Cardiac septum (tissue), 1 donor: ENCODE measurements around the gene APOM. TPM values are rescaled to one million over a fixed set of nuclear protein-coding genes. Genes with fewer than 3 reads are reported as not detected.
A peak's percentile ranks its signal among the peaks of the same experiment; 100 is the strongest.

Source experiments
- DNase-seq: peaks from one replicate; pipeline ENCODE4 v3.0.0-alpha.2; 2020; ENCODE audit warnings: low spot score
- intact Hi-C: fragments of 100-400 bp; cut with DNase I; formaldehyde crosslinking; loops from one replicate; pipeline ENCODE4 v1.14.0; 2022
- long read RNA-seq: library from polyadenylated mRNA; unstranded; transcript quantifications from one replicate; pipeline ENCODE4 v2.0.0, GENCODE V29; 2021
- total RNA-seq: library from RNA; stranded (reverse); fragmentation: NEBNext Ultra II Directional; extraction: Animal tissue kit (Norgen Biotek cat#: 25700); gene quantifications from one replicate; pipeline ENCODE4 v1.2.1, GENCODE V29; 2021
- donor health status: DM: no; HTN: no; CAD: no.

The APOM gene
- 1.4 TPM for total RNA-seq
- long read RNA-seq, result 0 reads

DNA sequence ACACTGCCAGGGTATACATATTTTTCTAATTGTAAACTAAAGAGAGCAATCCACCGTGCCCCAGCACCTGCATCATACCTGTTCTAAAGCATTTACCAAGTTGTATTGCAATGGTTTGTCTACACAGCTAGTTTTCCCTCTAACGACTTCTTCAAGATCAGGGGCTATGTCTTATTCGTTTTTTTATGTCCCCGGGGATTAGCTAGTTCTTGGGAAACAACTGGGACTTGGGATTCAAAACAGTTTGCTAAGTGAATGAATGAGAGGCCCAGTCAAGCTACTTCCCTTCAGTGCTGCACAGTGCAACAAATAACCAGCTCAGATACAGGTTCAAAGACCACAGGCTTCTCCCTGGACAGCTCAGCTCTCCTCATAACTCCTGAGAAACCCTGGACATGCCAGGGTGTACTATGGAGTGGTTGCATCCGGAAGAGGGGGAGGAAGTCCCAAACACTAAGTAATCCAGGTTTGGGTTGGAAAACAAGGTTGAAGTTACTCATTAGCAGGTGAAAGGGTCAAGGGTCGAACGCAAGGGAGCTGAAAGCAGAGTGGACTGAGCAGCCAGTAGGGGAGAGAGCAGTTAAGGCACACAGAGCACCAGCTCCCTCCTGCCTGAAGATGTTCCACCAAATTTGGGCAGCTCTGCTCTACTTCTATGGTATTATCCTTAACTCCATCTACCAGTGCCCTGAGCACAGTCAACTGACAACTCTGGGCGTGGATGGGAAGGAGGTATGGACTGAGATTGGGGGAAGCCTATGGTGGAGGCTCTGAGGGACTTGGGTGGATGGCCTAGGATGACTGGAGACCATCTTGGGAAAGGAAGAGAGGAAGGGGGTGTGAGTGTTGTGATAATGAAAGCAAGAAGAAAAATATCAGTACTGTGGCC is at the start of gene APOM:
TSS of gene APOM (plus strand) at position 546 of the 889 bp plus-strand sequence. CDS start at position 619, 73 bp downstream.
- no peak for DNase-seq
- intact Hi-C loops, result no loop called here

DNA sequence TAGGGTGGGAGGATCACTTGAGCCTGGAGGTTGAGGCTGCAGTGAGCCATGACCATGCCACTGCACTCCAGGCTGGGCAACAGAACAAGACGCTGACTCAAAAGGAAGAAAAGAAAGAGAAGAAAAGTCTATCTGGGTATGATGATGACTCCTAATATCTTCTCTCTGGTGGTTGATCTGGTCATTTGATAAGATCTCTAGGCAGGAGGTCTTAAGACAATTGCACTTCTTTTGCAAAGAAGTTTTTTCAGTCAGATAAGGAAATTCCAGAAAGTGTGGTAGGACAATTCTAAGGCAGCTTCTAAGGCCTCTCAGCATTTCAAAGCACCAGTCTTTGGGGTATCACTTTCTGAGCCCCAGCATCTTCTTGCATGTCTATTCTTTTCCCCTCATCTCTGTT is 48.4 kb upstream of the APOM start:
- intact Hi-C loops, result no loop called here
- DNase-seq, result no peak

DNA sequence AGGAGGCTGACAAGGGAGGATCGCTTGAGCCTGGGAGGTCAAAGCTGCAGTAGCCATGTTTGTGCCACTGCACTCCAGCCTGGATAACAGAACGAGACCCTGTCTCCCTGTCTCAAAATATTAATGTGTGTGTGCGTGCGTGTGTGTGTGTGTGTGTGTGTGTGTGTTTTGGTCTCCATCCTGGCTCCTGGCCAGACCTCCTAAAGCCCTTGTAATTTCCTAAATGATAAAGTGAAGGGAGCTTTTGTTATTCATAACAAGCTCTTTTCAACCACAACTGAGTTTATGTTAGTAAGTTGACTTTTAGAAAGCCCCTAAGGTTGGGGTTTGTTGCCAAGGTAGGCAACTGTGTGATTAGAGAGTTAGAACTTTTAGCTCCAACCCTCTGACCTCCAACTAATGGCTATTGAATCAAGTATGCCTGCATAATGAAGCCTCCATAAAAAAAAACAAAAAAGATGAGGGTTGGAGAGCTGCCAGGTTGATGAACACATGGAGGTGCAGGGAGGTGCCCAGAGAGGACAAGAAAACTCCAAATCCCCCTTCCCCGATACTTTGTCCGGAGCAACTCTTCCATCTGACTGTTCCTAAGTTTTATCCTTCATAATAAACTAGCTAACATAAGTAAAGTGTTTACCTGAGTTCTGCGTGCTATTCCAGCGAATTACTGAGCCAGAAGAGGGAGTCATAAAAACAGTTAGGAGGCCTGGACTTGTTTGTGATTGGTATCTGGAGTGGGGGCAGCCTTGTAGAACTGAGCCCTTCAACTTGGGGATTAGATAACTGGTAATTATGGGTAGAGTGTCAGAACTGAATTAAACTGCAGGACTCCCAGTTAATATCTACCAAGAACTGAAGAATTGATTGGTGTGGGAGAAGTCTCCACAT is 45.9 kb upstream of the APOM start:
- no peak for DNase-seq
- intact Hi-C loops, result no loop called here

DNA sequence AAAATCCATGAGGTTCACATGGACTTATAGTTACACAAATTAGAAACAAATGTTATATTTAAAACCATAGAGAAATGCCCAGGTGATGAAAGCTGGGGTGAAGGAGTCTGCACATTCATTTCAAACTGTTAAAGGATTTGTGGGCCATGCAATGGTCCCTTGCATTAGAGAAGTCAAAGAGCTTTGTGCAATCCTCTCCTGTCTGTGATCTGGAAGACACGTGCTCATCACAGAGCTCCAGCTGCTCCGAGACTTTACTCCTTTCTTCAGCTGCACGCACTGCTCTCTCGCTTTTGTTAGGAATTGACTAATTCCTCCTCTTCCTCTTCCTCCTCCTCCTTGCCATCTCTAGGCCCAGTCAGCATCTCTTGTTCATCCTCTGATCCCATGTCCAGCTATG is 44.7 kb upstream of the APOM start:
- intact Hi-C loops, result no loop called here
- DNase-seq, result no peak

DNA sequence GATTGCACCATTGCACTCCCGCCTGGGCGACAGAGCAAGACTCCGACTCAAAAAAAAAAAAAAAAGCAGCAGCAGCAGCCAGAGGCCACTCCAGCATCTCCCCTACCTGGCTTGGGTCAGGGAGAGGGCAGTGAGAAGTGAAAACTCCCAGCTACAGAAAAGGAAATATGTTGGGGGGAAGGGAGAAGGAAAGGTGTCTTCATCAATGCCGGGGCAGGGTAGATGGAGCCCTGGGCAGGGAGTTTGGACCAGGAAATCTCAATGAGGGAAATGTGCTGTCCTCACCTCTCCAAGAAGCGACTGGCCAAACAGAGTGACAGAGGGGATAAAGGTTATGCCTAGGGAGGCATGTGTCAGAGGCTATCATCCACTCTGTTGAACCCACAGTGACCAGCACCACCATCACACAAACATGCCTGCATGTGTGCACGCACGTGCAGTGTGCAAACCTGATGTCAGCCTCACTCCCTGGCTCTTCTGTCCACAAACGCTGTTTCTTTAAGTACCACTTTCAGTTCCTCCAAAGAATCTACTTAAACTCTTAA is 41.5 kb upstream of the APOM start:
- intact Hi-C loops, result no loop called here

DNA sequence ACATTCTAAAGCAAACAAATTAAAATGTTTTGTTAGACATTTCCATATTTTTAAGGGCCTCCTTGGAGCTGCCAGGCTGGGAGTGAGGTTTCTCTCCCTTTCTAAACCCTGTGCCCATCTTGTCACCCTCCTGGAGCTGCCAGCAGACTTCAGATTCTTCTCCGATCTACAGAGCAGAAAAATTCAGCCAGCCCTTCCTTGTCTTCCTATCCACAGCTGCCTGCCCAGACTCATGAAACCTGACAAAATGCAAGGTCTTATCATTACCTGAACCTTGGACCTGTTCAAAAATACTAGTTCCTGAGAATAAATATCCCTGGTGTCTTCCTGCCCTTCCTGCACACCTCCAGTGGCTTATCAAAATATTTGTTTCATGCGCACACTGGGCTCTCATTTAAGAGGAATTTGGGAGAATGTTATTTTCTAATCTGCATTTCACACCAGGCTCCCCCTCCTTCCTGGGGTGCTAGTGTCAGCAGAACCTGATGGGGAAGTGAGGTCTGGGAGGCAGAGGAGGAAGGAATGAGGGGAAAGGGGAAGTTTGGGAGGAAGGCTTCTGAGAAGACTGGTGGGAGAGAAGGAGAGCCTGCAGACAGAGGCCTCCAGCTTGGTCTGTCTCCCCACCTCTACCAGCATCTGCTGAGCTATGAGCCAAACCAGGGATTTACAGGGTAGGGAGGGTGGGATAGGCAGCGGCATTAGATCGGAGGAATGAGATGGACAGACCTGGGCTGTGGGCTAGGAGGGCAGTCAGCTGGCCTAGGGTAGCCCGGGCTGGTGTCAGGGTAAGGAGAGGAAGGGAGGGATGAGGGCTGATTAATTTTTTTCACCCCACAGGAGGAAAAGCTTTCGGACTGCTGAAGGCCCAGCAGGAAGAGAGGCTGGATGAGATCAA is 40.8 kb upstream of the APOM start, which contains the start of gene AIF1:
TSS of gene AIF1 (plus strand) at position 551 of the 895 bp plus-strand sequence. CDS start at position 647, 96 bp downstream.
- intact Hi-C loops, result no loop called here
- peak; percentile 79 for DNase-seq

More for the DNA sequence above, 41.5 kb upstream of the APOM start:
- DNase-seq, result no peak

DNA sequence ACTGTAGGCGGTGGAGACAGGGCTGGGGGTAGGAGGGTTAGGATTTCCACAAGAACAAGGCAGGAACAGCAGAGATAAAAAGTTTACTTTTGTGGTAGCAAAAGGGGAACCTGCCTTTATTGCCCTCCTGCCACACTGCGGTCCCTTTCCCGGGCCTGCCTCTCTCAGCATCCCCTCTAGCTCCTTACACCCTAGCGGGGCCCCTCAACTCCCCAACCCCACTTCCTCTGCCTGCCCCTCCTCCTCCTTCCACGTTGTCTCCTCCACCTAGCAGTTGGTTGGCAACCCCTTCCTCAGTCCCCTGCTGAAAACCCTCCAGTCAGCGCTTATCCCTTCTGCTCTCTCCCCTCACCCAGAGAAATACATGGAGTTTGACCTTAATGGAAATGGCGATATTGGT is 39.9 kb upstream of the APOM start:
- intact Hi-C loops, result no loop called here
- no peak for DNase-seq

DNA sequence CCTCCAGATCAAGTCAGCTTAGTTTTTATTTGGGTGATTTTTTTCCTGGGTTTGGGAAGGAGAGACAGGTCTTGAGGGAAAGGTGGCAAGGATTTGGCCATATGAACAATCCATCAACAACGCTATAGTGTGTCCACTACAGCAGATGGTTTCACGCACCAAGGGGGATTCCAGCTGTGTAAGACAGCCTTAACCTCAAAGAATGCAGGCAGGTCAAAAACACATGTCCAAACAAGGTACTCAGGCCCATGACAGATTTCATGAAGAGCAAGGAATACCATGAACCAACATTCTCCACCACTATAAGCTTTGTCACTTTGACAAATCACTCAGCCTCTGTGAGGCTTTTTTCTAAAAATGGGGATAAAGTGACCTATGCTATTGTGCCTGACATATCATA is 38.7 kb upstream of the APOM start:
- intact Hi-C loops, result no loop called here
- no peak for DNase-seq

DNA sequence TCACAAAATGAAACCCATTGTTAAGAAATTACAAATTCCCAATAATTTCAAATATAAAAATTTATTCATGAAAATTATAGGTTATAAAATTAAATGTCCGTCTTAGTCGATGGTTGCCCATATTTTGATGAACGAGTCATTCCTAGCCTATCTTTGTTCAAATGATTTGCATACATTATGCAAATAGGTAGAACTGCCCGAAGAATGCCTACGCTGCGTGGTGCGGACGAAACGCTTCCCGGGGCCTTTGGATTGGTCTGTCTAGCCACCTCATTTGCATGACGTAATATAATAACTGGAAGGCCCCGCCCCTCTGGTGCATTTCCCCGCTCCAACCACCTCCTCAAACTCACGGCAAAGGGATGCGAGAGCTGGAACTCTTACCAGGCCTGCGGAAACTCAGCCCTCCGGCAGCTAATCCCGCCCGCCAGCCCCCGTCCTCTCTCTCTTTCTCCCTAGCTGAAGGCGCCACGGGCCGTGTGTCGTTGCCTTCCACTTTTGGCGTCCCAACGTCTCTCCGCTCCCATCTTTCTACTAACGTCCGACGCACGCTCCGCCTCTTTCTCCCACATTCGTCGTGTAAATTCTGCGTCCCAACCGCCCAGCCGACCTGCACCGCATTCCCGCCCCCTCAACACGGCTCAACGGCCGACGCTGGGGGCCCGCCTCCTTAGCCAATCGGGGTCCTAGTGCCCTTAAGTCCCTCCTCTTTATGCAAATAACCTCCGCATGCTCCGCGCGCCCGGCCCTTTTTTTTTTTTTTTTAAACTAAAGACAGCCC is 35.7 kb upstream of the APOM start:
- DNase-seq, result peak; percentile 98
- intact Hi-C loops, result loop anchor here (1.0 to 2.0 kb wide), 2 partner anchors 45 to 73 kb away; partner anchors contain the start of genes GPANK1 and NFKBIL1

DNA sequence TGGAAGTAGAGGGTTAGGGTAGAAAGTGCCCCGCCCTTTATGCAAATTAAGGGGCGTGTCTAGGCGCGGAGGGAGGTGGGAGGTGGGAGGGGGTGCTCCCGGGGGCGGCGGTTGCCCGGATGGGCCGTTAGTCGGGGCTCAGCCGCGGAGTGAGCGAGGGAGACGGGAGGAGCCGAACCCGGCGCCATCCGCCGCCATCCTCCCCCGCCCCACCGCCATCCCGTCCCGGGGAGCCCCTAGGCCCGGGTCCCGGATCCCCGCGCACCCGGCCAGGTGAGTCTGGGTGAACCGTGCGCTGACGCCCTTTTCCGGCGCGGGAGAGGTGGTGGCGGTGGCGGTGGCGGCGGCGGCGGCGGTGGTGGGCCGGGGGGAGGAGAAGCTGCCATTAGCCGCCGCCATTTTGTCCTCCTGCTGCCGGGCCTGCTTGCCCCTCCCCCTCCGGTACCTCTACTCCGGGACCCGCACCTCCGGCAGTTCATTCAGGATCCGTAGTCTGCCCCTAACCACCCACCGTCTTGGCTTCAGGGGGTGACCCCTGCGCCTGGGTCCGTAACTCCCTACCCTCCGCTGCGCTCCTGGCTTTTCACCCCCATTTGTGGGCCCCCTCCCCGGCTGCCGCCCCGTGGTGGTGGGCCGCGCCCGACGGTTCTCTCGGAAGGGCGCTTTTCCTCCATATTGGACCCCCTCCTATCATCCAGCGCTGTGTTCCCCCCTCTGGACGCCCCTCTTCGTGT is 34.9 kb upstream of the APOM start, which contains the start of gene PRRC2A:
TSS of gene PRRC2A (plus strand) at position 130 of the 734 bp plus-strand sequence. CDS start 2,075 bp downstream, outside the sequence.
- intact Hi-C loops, result loop anchor here (1.0 to 2.0 kb wide), 2 partner anchors 44 to 73 kb away; partner anchors contain the start of genes GPANK1 and NFKBIL1
- peak; percentile 96 for DNase-seq

DNA sequence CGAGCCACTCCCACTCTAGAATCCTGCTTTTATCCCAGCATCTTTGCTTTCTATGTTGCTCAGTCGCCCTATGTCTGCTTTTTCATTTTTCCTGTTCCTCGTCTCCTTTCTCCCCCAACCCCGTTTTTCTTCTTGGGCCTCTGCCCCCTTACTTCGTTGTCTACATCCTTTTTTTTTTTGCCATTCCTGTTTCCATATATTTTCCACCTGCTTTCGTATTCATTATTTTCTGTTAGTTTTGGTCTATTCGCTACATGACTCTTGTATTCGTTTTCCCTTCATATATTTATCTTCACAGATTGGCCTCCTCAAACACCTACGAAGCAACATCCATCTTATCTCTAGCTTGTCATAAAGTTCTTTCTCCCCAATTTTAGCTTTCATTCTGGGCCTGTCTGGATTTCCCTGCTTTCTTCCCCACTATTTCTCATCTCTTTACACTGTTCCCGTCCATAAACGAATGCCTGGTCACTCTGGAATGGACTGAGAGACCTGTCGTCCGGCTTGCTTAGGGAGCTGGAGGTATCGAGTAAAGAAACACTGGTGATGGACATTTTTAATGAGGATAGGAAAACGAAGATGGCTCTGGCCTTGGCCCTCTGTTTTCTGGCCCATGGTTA is 34.3 kb upstream of the APOM start:
- intact Hi-C loops, result loop anchor here (2.0 kb wide), 1 partner anchor 43 kb away; the partner anchor contains the start of gene GPANK1
- DNase-seq, result no peak

DNA sequence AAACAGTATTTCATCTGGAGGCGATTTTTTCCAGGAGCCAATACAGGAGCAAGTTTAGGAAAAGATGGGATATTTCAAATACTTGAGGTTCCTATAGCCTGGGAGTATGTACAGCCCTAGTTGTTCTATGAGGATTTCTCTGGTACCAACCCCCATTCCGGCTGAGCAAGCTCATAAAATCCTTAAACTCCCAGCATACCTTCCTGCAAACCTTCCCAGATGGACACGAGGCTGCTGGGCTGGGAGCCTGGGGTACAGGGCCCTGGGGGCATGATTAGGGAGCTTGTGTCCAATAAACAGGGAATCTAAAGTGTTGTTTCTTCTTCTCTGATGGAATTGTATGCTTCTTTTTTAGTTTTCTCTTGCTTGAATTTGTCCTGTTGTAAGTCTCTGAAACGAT is 33.7 kb upstream of the APOM start:
- intact Hi-C loops, result loop anchor here (2.0 kb wide), 1 partner anchor 43 kb away; the partner anchor contains the start of gene GPANK1
- no peak for DNase-seq

DNA sequence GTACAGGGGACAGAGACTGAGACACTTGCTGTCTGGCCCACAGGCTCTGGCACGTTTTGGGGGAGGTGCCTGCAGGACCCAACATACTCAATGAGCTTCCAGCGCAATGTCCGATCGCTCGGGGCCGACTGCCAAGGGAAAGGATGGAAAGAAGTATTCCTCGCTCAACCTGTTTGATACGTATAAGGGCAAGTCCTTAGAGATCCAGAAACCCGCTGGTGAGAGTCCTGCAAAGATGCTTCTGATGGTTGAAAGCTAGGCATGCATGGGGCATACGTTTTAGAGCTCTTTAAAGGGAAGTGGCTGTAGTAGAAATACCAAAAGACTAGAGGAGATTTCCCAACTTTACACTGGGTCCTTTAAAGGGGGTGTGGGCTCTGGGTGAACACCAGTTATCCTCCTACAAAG is 33.0 kb upstream of the APOM start:
- DNase-seq, result no peak
- intact Hi-C loops, result no loop called here

DNA sequence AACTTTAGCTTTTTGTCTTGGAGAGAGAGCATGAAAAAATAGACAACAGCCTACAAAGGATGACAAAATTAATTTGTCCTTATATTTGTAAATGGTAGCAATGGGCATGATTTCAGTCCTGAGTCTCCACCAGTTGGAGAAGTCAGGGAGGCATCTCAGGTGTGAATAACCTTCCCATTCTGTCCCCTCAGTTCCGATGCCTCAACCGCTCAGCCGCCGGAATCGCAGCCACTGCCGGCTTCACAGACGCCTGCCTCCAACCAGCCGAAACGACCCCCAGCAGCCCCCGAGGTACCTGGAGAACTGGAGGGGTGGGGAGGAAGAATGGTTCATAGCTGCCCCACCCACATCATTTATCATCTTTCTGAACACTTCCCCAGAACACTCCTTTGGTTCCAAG is 31.6 kb upstream of the APOM start:
- no peak for DNase-seq
- intact Hi-C loops, result no loop called here

DNA sequence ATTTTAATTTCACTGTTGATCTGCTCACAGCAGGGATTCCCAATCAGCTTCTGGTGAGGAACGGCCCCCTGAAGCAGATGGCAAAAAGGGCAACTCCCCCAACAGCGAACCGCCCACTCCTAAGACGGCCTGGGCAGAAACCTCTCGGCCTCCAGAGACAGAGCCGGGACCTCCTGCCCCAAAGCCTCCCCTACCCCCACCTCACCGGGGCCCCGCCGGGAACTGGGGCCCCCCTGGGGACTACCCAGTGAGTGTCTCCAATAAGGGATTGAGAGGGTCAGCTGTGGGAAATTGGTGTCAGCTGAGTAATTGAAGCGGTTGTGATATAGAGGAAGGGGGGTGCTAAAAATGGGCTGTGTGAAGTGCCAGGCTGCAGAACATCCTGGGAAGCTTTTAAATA is 28.7 kb upstream of the APOM start:
- DNase-seq, result no peak
- intact Hi-C loops, result no loop called here

DNA sequence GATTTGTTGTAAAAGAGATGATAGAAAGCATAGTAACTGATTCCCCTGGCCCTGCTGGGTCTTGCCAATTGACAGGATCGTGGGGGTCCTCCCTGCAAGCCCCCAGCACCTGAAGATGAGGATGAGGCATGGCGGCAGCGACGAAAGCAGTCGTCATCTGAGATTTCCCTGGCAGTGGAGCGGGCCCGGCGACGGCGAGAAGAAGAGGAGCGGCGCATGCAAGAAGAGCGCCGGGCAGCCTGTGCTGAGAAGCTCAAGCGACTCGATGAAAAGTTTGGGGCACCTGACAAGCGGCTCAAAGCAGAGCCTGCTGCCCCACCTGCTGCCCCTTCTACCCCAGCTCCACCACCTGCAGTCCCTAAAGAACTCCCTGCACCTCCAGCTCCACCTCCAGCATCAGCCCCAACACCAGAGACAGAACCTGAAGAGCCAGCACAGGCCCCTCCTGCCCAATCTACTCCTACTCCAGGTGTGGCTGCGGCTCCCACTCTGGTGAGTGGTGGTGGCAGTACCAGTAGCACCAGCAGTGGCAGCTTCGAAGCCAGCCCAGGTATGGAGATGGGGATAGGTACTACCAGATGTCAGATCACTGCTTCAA is 27.9 kb upstream of the APOM start:
- intact Hi-C loops, result no loop called here
- no peak for DNase-seq
